Suprapubic skin (tissue), 4 donors: ENCODE data around the gene ACER3. TPM values are rescaled to one million over a fixed set of nuclear protein-coding genes. Genes with fewer than 3 reads are reported as not detected.

Experiments used
- DNase-seq, 2 donors: peaks; one replicate each; pipeline ENCODE4 v3.0.0-alpha.2; 2019; ENCODE audit warnings: low spot score in 2 of 2
- H3K27ac ChIP-seq: fragments of 200-600 bp; sonication (generic); one replicate; pipeline ENCODE4 v1.5.1; 2019
- H3K27me3 ChIP-seq: fragments of 200-600 bp; sonication (generic); one replicate; pipeline ENCODE4 v1.5.1; 2019
- H3K36me3 ChIP-seq: fragments of 200-600 bp; sonication (generic); one replicate; pipeline ENCODE4 v1.5.1; 2019
- H3K4me1 ChIP-seq: fragments of 200-600 bp; sonication (generic); one replicate; pipeline ENCODE4 v1.5.1; 2019
- H3K4me3 ChIP-seq: fragments of 200-600 bp; sonication (generic); one replicate; pipeline ENCODE4 v1.5.1; 2019; ENCODE audit warnings: mild to moderate bottlenecking
- H3K9me3 ChIP-seq: fragments of 200-600 bp; sonication (generic); one replicate; pipeline ENCODE4 v1.5.1; 2019
- CTCF ChIP-seq, 2 donors: fragments of 200-600 bp in 1 of 2; fragments of 450-650 bp in 1 of 2; sonication (generic) in 1 of 2; IDR thresholded peaks; one replicate each; pipeline ENCODE4 v1.5.1; 2016 to 2019; ENCODE audit warnings: antibody characterized with exemption in 2 of 2, mild to moderate bottlenecking in 1 of 2, moderate library complexity in 1 of 2
- EP300 ChIP-seq: sonication (generic); formaldehyde crosslinking; IDR thresholded peaks from one replicate; pipeline ENCODE4 v1.6.1; 2017; ENCODE audit warnings: antibody characterized with exemption
- POLR2A ChIP-seq, 2 donors: fragments of 450-650 bp; IDR thresholded peaks; one replicate each; pipeline ENCODE4 v1.6.1; 2017; ENCODE audit warnings: antibody characterized with exemption in 2 of 2, mild to moderate bottlenecking in 2 of 2, moderate library complexity in 2 of 2
- POLR2AphosphoS5 ChIP-seq, 3 donors: sonication (generic); formaldehyde crosslinking; IDR thresholded peaks; one replicate each; pipeline ENCODE4 v1.6.1; 2017; ENCODE audit warnings: antibody characterized with exemption in 3 of 3
- WGBS: methylation state at CpG from one replicate; pipeline ENCODE4 v1.1.5; 2018; 5-methylcytosine and 5-hydroxymethylcytosine counted together
- total RNA-seq, 4 donors: library from RNA; depleted of rRNA; stranded (reverse); fragments of >200 nt; gene quantifications; one replicate each; pipeline ENCODE4 v1.1.0, GENCODE V29; 2016

The ACER3 gene
- total RNA-seq, 4 donors from 2014 or later: 8.9 to 10.1 (median 9.5) TPM

GRCh38 chr11:76975513-76975912, 114.8 kb downstream of the ACER3 start:
- H3K9me3 ChIP-seq: no peaks in the 10 kb centered on the region
- no peak overlapping the region for H3K4me3 ChIP-seq
- H3K4me1 ChIP-seq: no peaks in the 10 kb centered on the region
- H3K27me3 ChIP-seq: no peaks in the 10 kb centered on the region
- peaks cover 24% of the 10 kb centered on the region for H3K36me3 ChIP-seq
- H3K27ac ChIP-seq: no peak overlapping the region
- TF ChIP-seq CTCF (IDR thresholded peaks at IDR 0.05) (no peak), EP300 (no peak), POLR2AphosphoS5 (IDR thresholded peaks at IDR 0.05) (no peak), POLR2A (IDR thresholded peaks at IDR 0.05) (no peak)
- no peak for DNase-seq

- no peak for TF ChIP-seq POLR2A (IDR thresholded peaks at IDR 0.05)
- no peak for TF ChIP-seq EP300
- TF ChIP-seq POLR2AphosphoS5 (IDR thresholded peaks at IDR 0.05): no peak
- TF ChIP-seq CTCF (IDR thresholded peaks at IDR 0.05): no peak
- no peak overlapping the region for H3K4me3 ChIP-seq
Observed at GRCh38 chr11:76977791-76978190, 117.1 kb downstream of the ACER3 start.

GRCh38 chr11:76978239-76978638, 117.5 kb downstream of the ACER3 start:
- 95% methylated on average over 4 of the region's 4 CpGs for WGBS
- TF ChIP-seq EP300 (no peak), CTCF (IDR thresholded peaks at IDR 0.05) (no peak), POLR2AphosphoS5 (IDR thresholded peaks at IDR 0.05) (no peak), POLR2A (IDR thresholded peaks at IDR 0.05) (no peak)
- Histone ChIP-seq H3K36me3 (peaks cover 18% of the 10 kb centered on the region), H3K4me3 (no peak overlapping the region), H3K27me3 (no peaks in the 10 kb centered on the region), H3K27ac (no peak overlapping the region), H3K9me3 (no peaks in the 10 kb centered on the region), H3K4me1 (no peaks in the 10 kb centered on the region)
- DNase-seq: no peak

More at GRCh38 chr11:76977791-76978190, 117.1 kb downstream of the ACER3 start:
- WGBS: 100% methylated on average over 3 of the region's 8 CpGs
- no peak overlapping the region for H3K27ac ChIP-seq
- no peak for DNase-seq
- no peaks in the 10 kb centered on the region for H3K9me3 ChIP-seq
- H3K4me1 ChIP-seq: no peaks in the 10 kb centered on the region
- peaks cover 21% of the 10 kb centered on the region for H3K36me3 ChIP-seq
- H3K27me3 ChIP-seq: no peaks in the 10 kb centered on the region

- H3K4me3 ChIP-seq: no peak overlapping the region
- no peaks in the 10 kb centered on the region for H3K9me3 ChIP-seq
- 88% methylated on average over 1 of the region's 3 CpGs for WGBS
- H3K27ac ChIP-seq: no peak overlapping the region
- no peaks in the 10 kb centered on the region for H3K4me1 ChIP-seq
- H3K36me3 ChIP-seq: peaks cover 18% of the 10 kb centered on the region
- H3K27me3 ChIP-seq: no peaks in the 10 kb centered on the region
- TF ChIP-seq CTCF (IDR thresholded peaks at IDR 0.05) (no peak), EP300 (no peak), POLR2A (IDR thresholded peaks at IDR 0.05) (no peak), POLR2AphosphoS5 (IDR thresholded peaks at IDR 0.05) (no peak)
- DNase-seq: no peak
Observed at GRCh38 chr11:76978818-76979217, 118.1 kb downstream of the ACER3 start.

GRCh38 chr11:76980196-76980595, 119.5 kb downstream of the ACER3 start:
- Histone ChIP-seq H3K4me3 (no peak overlapping the region), H3K36me3 (peaks cover 18% of the 10 kb centered on the region), H3K27ac (no peak overlapping the region), H3K4me1 (no peaks in the 10 kb centered on the region), H3K9me3 (no peaks in the 10 kb centered on the region), H3K27me3 (no peaks in the 10 kb centered on the region)
- no peak for TF ChIP-seq POLR2AphosphoS5 (IDR thresholded peaks at IDR 0.05)
- DNase-seq: no peak

- H3K9me3 ChIP-seq: no peaks in the 10 kb centered on the region
- H3K27ac ChIP-seq: no peak overlapping the region
- no peak for DNase-seq
- H3K4me3 ChIP-seq: no peak overlapping the region
- H3K4me1 ChIP-seq: no peaks in the 10 kb centered on the region
- H3K36me3 ChIP-seq: peaks cover 10% of the 10 kb centered on the region
- H3K27me3 ChIP-seq: no peaks in the 10 kb centered on the region
- no peak for TF ChIP-seq CTCF (IDR thresholded peaks at IDR 0.05)
- no peak for TF ChIP-seq POLR2AphosphoS5 (IDR thresholded peaks at IDR 0.05)
- TF ChIP-seq POLR2A (IDR thresholded peaks at IDR 0.05): no peak
- no peak for TF ChIP-seq EP300
- 63% methylated on average over 1 of the region's 1 CpG for WGBS
Observed at GRCh38 chr11:76984743-76985142, 124.0 kb downstream of the ACER3 start.
